22Rv1 (cell line): Measurements from ENCODE around the gene TWF1.

Experiments used
- ZFX ChIP-seq: fragments of 450-650 bp; IDR thresholded peaks from 2 replicates; pipeline ENCODE4 v1.6.1; 2017; ENCODE audit warnings: antibody characterized with exemption, borderline replicate concordance
- TF ChIP-seq, protein P1 (sequence below): fragments of 450-650 bp; IDR thresholded peaks from 2 replicates; pipeline ENCODE4 v1.5.1; 2017; ENCODE audit warnings: mild to moderate bottlenecking

DNA sequence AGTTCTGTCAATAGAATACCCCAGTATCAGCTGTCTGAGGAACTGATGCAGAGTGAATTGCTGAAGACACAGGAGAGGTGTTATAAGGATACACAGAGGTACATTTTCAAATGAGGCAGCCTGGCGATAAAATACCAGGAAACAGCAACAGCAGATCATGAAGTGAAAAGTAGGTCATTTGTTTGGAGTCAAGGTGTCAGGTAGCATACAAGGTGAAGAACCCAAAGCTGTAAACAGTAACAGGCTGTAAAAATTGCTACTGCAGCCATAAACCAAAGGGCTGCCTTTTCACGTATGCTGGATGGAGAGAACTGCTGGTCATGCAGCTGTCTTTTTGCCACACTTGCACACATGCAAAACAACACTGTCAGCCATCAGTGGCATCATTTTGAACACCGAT lies 9.3 kb upstream of the TWF1 start:
- TF ChIP-seq, protein P1, sequence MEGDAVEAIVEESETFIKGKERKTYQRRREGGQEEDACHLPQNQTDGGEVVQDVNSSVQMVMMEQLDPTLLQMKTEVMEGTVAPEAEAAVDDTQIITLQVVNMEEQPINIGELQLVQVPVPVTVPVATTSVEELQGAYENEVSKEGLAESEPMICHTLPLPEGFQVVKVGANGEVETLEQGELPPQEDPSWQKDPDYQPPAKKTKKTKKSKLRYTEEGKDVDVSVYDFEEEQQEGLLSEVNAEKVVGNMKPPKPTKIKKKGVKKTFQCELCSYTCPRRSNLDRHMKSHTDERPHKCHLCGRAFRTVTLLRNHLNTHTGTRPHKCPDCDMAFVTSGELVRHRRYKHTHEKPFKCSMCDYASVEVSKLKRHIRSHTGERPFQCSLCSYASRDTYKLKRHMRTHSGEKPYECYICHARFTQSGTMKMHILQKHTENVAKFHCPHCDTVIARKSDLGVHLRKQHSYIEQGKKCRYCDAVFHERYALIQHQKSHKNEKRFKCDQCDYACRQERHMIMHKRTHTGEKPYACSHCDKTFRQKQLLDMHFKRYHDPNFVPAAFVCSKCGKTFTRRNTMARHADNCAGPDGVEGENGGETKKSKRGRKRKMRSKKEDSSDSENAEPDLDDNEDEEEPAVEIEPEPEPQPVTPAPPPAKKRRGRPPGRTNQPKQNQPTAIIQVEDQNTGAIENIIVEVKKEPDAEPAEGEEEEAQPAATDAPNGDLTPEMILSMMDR, result no peak
- no peak for TF ChIP-seq ZFX
